H9 (cell line): ENCODE measurements around the gene SLC9A2. TPM values are rescaled to one million over a fixed set of nuclear protein-coding genes. Genes with fewer than 3 reads are reported as not detected.
A peak's percentile ranks its signal among the peaks of the same experiment; 100 is the strongest.

ENCODE experiments used
- DNase-seq: peaks from one replicate; pipeline ENCODE4 v3.0.0-alpha.2; 2017
- H2AFZ ChIP-seq: one replicate; pipeline ENCODE4 v1.6.1; 2013; ENCODE audit warnings: mild to moderate bottlenecking, low read length, control low read depth, moderate library complexity
- H2AK5ac ChIP-seq: 2 replicates; pipeline ENCODE4 v1.6.1; 2013; ENCODE audit warnings: low read length, control low read depth, mixed read lengths; ENCODE audit not compliant: insufficient read length
- H2BK120ac ChIP-seq: one replicate; pipeline ENCODE4 v1.6.1; 2013; ENCODE audit warnings: low read depth, mild to moderate bottlenecking, low read length, control low read depth, inconsistent platforms; ENCODE audit not compliant: poor library complexity, severe bottlenecking
- H2BK12ac ChIP-seq: 2 replicates; pipeline ENCODE4 v1.6.1; 2013; ENCODE audit warnings: low read length, control low read depth, mixed read lengths, low read depth; ENCODE audit not compliant: insufficient read length
- H2BK15ac ChIP-seq: 2 replicates; pipeline ENCODE4 v1.6.1; 2013; ENCODE audit warnings: low read depth, low read length, control low read depth
- H2BK20ac ChIP-seq: one replicate; pipeline ENCODE4 v1.6.1; 2013; ENCODE audit warnings: low read depth, mild to moderate bottlenecking, low read length, control low read depth, inconsistent platforms; ENCODE audit not compliant: poor library complexity, severe bottlenecking
- H2BK5ac ChIP-seq: 2 replicates; pipeline ENCODE4 v1.6.1; 2013; ENCODE audit warnings: low read length, control low read depth, mixed read lengths; ENCODE audit not compliant: insufficient read length
- H3K14ac ChIP-seq: 2 replicates; pipeline ENCODE4 v1.6.1; 2013; ENCODE audit warnings: low read length, control low read depth; ENCODE audit not compliant: insufficient read depth
- H3K18ac ChIP-seq: 2 replicates; pipeline ENCODE4 v1.6.1; 2013; ENCODE audit warnings: low read depth, mild to moderate bottlenecking, mixed read lengths, low read length, control low read depth; ENCODE audit not compliant: insufficient read length
- H3K23ac ChIP-seq: 2 replicates; pipeline ENCODE4 v1.6.1; 2013; ENCODE audit warnings: low read length, control low read depth, mixed read lengths, low read depth; ENCODE audit not compliant: insufficient read length
- H3K23me2 ChIP-seq: 2 replicates; pipeline ENCODE4 v1.6.1; 2013; ENCODE audit warnings: low read depth, mild to moderate bottlenecking, mixed read lengths, low read length, control low read depth; ENCODE audit not compliant: insufficient read length, poor library complexity, severe bottlenecking
- H3K27ac ChIP-seq: 2 replicates; pipeline ENCODE4 v1.5.1; 2013; ENCODE audit warnings: low read length, control low read depth, mixed read lengths, low read depth; ENCODE audit not compliant: insufficient read length
- H3K27me3 ChIP-seq: 2 replicates; pipeline ENCODE4 v1.6.1; 2013; ENCODE audit warnings: low read length, control low read depth, inconsistent platforms; ENCODE audit not compliant: insufficient read depth
- H3K4ac ChIP-seq: 2 replicates; pipeline ENCODE4 v1.6.1; 2013; ENCODE audit warnings: low read depth, mild to moderate bottlenecking, control low read depth, inconsistent platforms, low read length, moderate library complexity
- H3K4me1 ChIP-seq: 2 replicates; pipeline ENCODE4 v1.6.1; 2013; ENCODE audit warnings: low read length, control low read depth, inconsistent platforms; ENCODE audit not compliant: insufficient read depth
- H3K4me2 ChIP-seq: 2 replicates; pipeline ENCODE4 v1.6.1; 2013; ENCODE audit warnings: low read length, control low read depth, mixed read lengths; ENCODE audit not compliant: insufficient read length, insufficient read depth
- H3K56ac ChIP-seq: 2 replicates; pipeline ENCODE4 v1.6.1; 2013; ENCODE audit warnings: low read depth, mild to moderate bottlenecking, mixed read lengths, low read length, control low read depth; ENCODE audit not compliant: insufficient read length
- H3K79me1 ChIP-seq: 2 replicates; pipeline ENCODE4 v1.6.1; 2013; ENCODE audit warnings: low read depth, mild to moderate bottlenecking, moderate library complexity, low read length, control low read depth, inconsistent platforms; ENCODE audit not compliant: insufficient read depth, poor library complexity, severe bottlenecking
- H3K79me2 ChIP-seq: 2 replicates; pipeline ENCODE4 v1.6.1; 2013; ENCODE audit warnings: low read length, control low read depth, inconsistent platforms; ENCODE audit not compliant: insufficient read depth
- H3K9ac ChIP-seq: 2 replicates; pipeline ENCODE4 v1.6.1; 2013; ENCODE audit warnings: low read length, control low read depth, mixed read lengths; ENCODE audit not compliant: insufficient read length; ENCODE audit errors: extremely low read depth
- H3K9me3 ChIP-seq: one replicate; pipeline ENCODE4 v1.6.1; 2013; ENCODE audit warnings: low read depth, low read length, inconsistent platforms; ENCODE audit not compliant: control insufficient read depth
- H3T11ph ChIP-seq: one replicate; pipeline ENCODE4 v1.6.1; 2013; ENCODE audit warnings: mild to moderate bottlenecking, low read length, control low read depth, inconsistent platforms
- H4K20me1 ChIP-seq: one replicate; pipeline ENCODE4 v1.6.1; 2013; ENCODE audit not compliant: control insufficient read depth, insufficient read length, insufficient read depth
- H4K5ac ChIP-seq: 2 replicates; pipeline ENCODE4 v1.6.1; 2013; ENCODE audit warnings: low read depth, mild to moderate bottlenecking, mixed read lengths, low read length, control low read depth; ENCODE audit not compliant: insufficient read length
- H4K8ac ChIP-seq: replicated peaks from 2 replicates; pipeline ENCODE4 v1.6.1; 2013; ENCODE audit warnings: low read length, control low read depth, mixed read lengths, low read depth; ENCODE audit not compliant: insufficient read length
- H4K91ac ChIP-seq: 2 replicates; pipeline ENCODE4 v1.6.1; 2013; ENCODE audit warnings: low read depth, mild to moderate bottlenecking, moderate library complexity, mixed read lengths, low read length, control low read depth; ENCODE audit not compliant: insufficient read length
- H3K27ac Mint-ChIP-seq, 3 experiments: 2 replicates in 2 of 3; 3 replicates in 1 of 3; pipeline ENCODE4 v1.8.0; 2020 to 2021; ENCODE audit warnings: mixed read lengths in 3 of 3, mild to moderate bottlenecking in 1 of 3, moderate library complexity in 1 of 3
- H3K27me3 Mint-ChIP-seq: 2 replicates; pipeline ENCODE4 v1.8.0; 2021; ENCODE audit warnings: low read depth, mild to moderate bottlenecking, moderate library complexity, mixed read lengths
- H3K36me3 Mint-ChIP-seq, 3 experiments: 2 replicates in 2 of 3; 3 replicates in 1 of 3; pipeline ENCODE4 v1.8.0; 2020 to 2021; ENCODE audit warnings: low read depth in 3 of 3, mixed read lengths in 3 of 3; ENCODE audit not compliant: insufficient read depth in 1 of 3
- H3K4me1 Mint-ChIP-seq, 2 experiments: 2 replicates each; pipeline ENCODE4 v1.8.0; 2020; ENCODE audit warnings: mixed read lengths in 2 of 2
- H3K4me3 Mint-ChIP-seq, 2 experiments: 2 replicates in 1 of 2; 3 replicates in 1 of 2; pipeline ENCODE4 v1.8.0; 2020 to 2021; ENCODE audit warnings: mild to moderate bottlenecking in 2 of 2, mixed read lengths in 2 of 2, moderate library complexity in 1 of 2
- H3K9me3 Mint-ChIP-seq, 2 experiments: 2 replicates in 1 of 2; 3 replicates in 1 of 2; pipeline ENCODE4 v1.8.0; 2020; ENCODE audit warnings: mild to moderate bottlenecking in 2 of 2, mixed read lengths in 2 of 2, moderate library complexity in 1 of 2
- CTCF ChIP-seq: fragments of 200-600 bp; sonication (generic); conservative IDR thresholded peaks from 3 replicates; pipeline ENCODE4 v1.8.0; 2021; ENCODE audit warnings: antibody characterized with exemption, mild to moderate bottlenecking
- WGBS: extraction: QIAGEN DNeasy Blood & Tissue Kit; methylation state at CpG from one replicate; pipeline ENCODE4 v1.1.7; 2013; ENCODE audit warnings: missing lambda C conversion rate, low lambda C conversion rate, mixed read lengths; ENCODE audit not compliant: insufficient read length; ENCODE audit errors: extremely low coverage; 5-methylcytosine and 5-hydroxymethylcytosine counted together
- total RNA-seq: library from RNA; stranded (reverse); gene quantifications from 2 replicates; pipeline ENCODE4 v1.2.1, GENCODE V29; 2021

SLC9A2 gene
- total RNA-seq, 1 experiment from 2014 or later: 0.04 TPM

- Histone ChIP-seq H3K14ac (no peak overlapping the region), H3K27ac (no peak overlapping the region), H2BK120ac (no peak overlapping the region), H3K23ac (no peak overlapping the region), H2BK20ac (no peak overlapping the region), H3K9me3 (no peaks in the 10 kb centered on the region), H3K18ac (no peak overlapping the region), H4K5ac (no peak overlapping the region), H3K9ac (no peak overlapping the region), H3K4me2 (no peak overlapping the region), H4K8ac (no peak overlapping the region), H4K20me1 (no peaks in the 10 kb centered on the region), H2AK5ac (no peak overlapping the region), H3K27me3 (no peaks in the 10 kb centered on the region), H3K4me1 (no peaks in the 10 kb centered on the region), H3K4ac (no peak overlapping the region), H4K91ac (no peak overlapping the region), H3K79me1 (no peaks in the 10 kb centered on the region), H2BK15ac (no peak overlapping the region), H2BK12ac (no peak overlapping the region), H3K79me2 (no peaks in the 10 kb centered on the region), H3K56ac (no peak overlapping the region), H2BK5ac (no peak overlapping the region), H2AFZ (no peak overlapping the region), H3T11ph (no peak overlapping the region), H3K23me2 (no peaks in the 10 kb centered on the region)
- Mint-ChIP-seq H3K27me3 (no peaks in the 10 kb centered on the region; the same call in 1 of the 2 replicates), H3K4me3 (no peak overlapping the region), H3K9me3 (no peaks in the 10 kb centered on the region), H3K36me3 (no peaks in the 10 kb centered on the region), H3K4me1 (peaks cover 14 to 16% of the 10 kb centered on the region in 2 experiments), H3K27ac (peak overlapping the region in 1 of 3 experiments; percentile 31; a peak in 1 of 7 replicates)
- DNase-seq: no peak
- WGBS: no CpG with 5 or more reads among the region's 20 CpGs
- no peak for TF ChIP-seq CTCF
These were observed 88.7 kb downstream of the SLC9A2 start for GRCh38 chr2:102707796-102708695.
